Neural cell (in vitro differentiated cells): ENCODE measurements around the gene KCNT1. TPM values are rescaled to one million over a fixed set of nuclear protein-coding genes. Genes with fewer than 3 reads are reported as not detected.

Source experiments
- H2AFZ ChIP-seq: fragments of 200-600, 300-800 bp; sonication (generic), shearing (Covaris generic); 2 replicates; pipeline ENCODE4 v1.6.0; 2014; ENCODE audit warnings: low read depth, mild to moderate bottlenecking, antibody characterized with exemption, low read length, moderate library complexity
- H3F3A ChIP-seq: fragments of 200-600 bp; shearing (Covaris generic); 2 replicates; pipeline ENCODE4 v1.6.1; 2016; ENCODE audit warnings: mild to moderate bottlenecking, moderate library complexity, mixed read lengths, antibody characterized with exemption, low read length; ENCODE audit not compliant: insufficient read depth, poor library complexity, severe bottlenecking
- H3K27ac ChIP-seq: fragments of 200-600, 300-800 bp; sonication (generic), shearing (Covaris generic); 2 replicates; pipeline ENCODE4 v1.5.1; 2014; ENCODE audit warnings: mild to moderate bottlenecking, low read length, moderate library complexity
- H3K27me3 ChIP-seq: fragments of 300-800, 200-600 bp; sonication (generic), shearing (Covaris generic); 2 replicates; pipeline ENCODE4 v1.6.0; 2014; ENCODE audit warnings: mild to moderate bottlenecking, low read depth, low read length, moderate library complexity; ENCODE audit not compliant: insufficient read depth
- H3K36me3 ChIP-seq: fragments of 300-800, 200-600 bp; sonication (generic), shearing (Covaris generic); 2 replicates; pipeline ENCODE4 v1.5.1; 2014; ENCODE audit warnings: mild to moderate bottlenecking, antibody characterized with exemption, low read length, moderate library complexity; ENCODE audit not compliant: insufficient read depth
- H3K4me2 ChIP-seq: fragments of 300-800, 200-600 bp; sonication (generic), shearing (Covaris generic); 2 replicates; pipeline ENCODE4 v1.6.0; 2014; ENCODE audit warnings: mild to moderate bottlenecking, low read length
- H3K4me3 ChIP-seq: fragments of 300-800, 200-600 bp; sonication (generic), shearing (Covaris generic); 2 replicates; pipeline ENCODE4 v1.5.1; 2014; ENCODE audit warnings: mild to moderate bottlenecking, low read length, moderate library complexity
- H3K79me2 ChIP-seq: fragments of 200-600 bp; shearing (Covaris generic); replicated peaks from 2 replicates; pipeline ENCODE4 v1.6.0; 2014; ENCODE audit warnings: mild to moderate bottlenecking, low read length, moderate library complexity; ENCODE audit not compliant: insufficient read depth
- H3K9ac ChIP-seq: fragments of 300-800, 200-600 bp; sonication (generic), shearing (Covaris generic); 2 replicates; pipeline ENCODE4 v1.6.1; 2016; ENCODE audit warnings: mild to moderate bottlenecking, low read length, mixed read lengths
- H3K9me2 ChIP-seq: fragments of 200-600 bp; shearing (Covaris generic); 2 replicates; pipeline ENCODE4 v1.6.1; 2016; ENCODE audit warnings: mild to moderate bottlenecking, low read length, mixed read lengths; ENCODE audit not compliant: insufficient read depth
- H3K9me3 ChIP-seq: fragments of 200-600, 300-800 bp; sonication (generic), shearing (Covaris generic); 2 replicates; pipeline ENCODE4 v1.6.1; 2016; ENCODE audit warnings: mild to moderate bottlenecking, mixed run types, low read length, moderate library complexity, mixed read lengths
- H4K20me1 ChIP-seq: fragments of 200-600 bp; shearing (Covaris generic); 2 replicates; pipeline ENCODE4 v1.6.1; 2016; ENCODE audit warnings: mild to moderate bottlenecking, mixed run types; ENCODE audit not compliant: insufficient read depth
- EP300 ChIP-seq: fragments of 450-650 bp; conservative IDR thresholded peaks from 2 replicates; pipeline ENCODE4 v1.6.1; 2014; ENCODE audit warnings: antibody characterized with exemption, mild to moderate bottlenecking, moderate library complexity; ENCODE audit not compliant: poor library complexity, severe bottlenecking
- EZH2 ChIP-seq: fragments of 200-600, 300-800 bp; shearing (Covaris generic), sonication (generic); IDR thresholded peaks from 2 replicates; pipeline ENCODE4 v1.6.1; 2014; ENCODE audit warnings: antibody characterized with exemption, low read length, borderline replicate concordance, mild to moderate bottlenecking; ENCODE audit not compliant: insufficient read depth, poor library complexity, severe bottlenecking
- MXI1 ChIP-seq: fragments of 450-650 bp; conservative IDR thresholded peaks from 2 replicates; pipeline ENCODE4 v1.6.1; 2014; ENCODE audit warnings: antibody characterized with exemption, mild to moderate bottlenecking; ENCODE audit not compliant: poor library complexity, severe bottlenecking
- POLR2AphosphoS5 ChIP-seq: IDR thresholded peaks from 2 replicates; pipeline ENCODE4 v1.6.1; 2012
- RAD21 ChIP-seq: fragments of 450-650 bp; conservative IDR thresholded peaks from 2 replicates; pipeline ENCODE4 v1.6.1; 2014; ENCODE audit warnings: antibody characterized with exemption, mild to moderate bottlenecking, moderate library complexity
- SMC3 ChIP-seq: fragments of 450-650 bp; conservative IDR thresholded peaks from 2 replicates; pipeline ENCODE4 v1.6.1; 2014; ENCODE audit warnings: antibody characterized with exemption, mild to moderate bottlenecking, moderate library complexity; ENCODE audit not compliant: poor library complexity
- TAF1 ChIP-seq: IDR thresholded peaks from 2 replicates; pipeline ENCODE4 v1.6.1; 2012; ENCODE audit warnings: low read depth
- polyA plus RNA-seq: library from polyadenylated mRNA; depleted of rRNA; stranded (reverse); fragments of >200 nt; gene quantifications from 2 replicates; pipeline ENCODE4 v1.2.3, GENCODE V29; 2014
- TF ChIP-seq, protein P1 (sequence below): fragments of 450-650 bp; IDR thresholded peaks from 2 replicates; pipeline ENCODE4 v1.5.1; 2014; ENCODE audit warnings: antibody characterized with exemption, mild to moderate bottlenecking, moderate library complexity; ENCODE audit not compliant: poor library complexity, severe bottlenecking
- TF ChIP-seq, protein P2 (sequence below): IDR thresholded peaks from 2 replicates; pipeline ENCODE4 v1.6.1; 2012; ENCODE audit warnings: borderline replicate concordance

KCNT1 gene
- polyA plus RNA-seq, 1 donor from 2014 or later, result 0.67 TPM

DNA sequence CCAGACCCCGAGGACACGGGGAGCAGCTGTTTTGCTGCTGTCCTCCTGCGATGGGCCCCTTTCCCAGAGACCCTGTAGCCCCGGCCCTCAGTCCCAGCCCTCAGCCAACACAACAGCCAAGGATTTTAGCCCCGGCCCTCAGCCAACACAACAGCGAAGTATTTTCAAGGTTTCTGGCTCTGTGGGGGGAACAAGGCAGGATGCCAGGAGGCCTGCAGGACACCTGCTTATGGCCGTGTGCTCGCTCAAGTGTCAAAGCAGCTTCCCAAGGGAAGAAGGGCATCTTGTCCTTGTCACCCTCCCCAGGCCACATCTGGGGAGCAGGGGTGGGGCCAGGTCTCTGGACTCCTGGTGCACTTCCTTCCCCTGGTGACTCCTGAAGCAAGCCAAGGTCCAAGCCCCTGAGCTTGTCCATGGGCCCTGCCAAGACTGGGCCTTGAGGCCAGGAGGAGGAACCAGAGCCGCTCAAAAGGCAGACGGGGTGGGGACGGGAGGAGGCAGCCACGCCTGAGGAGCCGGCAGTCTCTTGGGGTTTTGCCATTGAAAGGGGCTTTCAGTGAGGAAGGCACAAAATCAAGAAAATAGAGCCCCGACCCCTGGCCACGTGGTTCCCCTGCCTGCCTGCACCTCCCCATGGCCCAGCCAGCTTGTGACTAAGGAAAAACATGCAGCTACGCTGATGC lies 10.8 kb downstream of the KCNT1 start:
- H3K9me3 ChIP-seq, result no peaks in the 10 kb centered on the region
- H3K9me2 ChIP-seq, result no peaks in the 10 kb centered on the region
- H3K4me3 ChIP-seq, result no peak overlapping the region
- H3K9ac ChIP-seq, result no peak overlapping the region
- H3K4me2 ChIP-seq, result no peak overlapping the region
- H2AFZ ChIP-seq, result no peak overlapping the region
- no peak for TF ChIP-seq POLR2AphosphoS5
- TF ChIP-seq MXI1, result no peak
- TF ChIP-seq EZH2, result no peak
- TF ChIP-seq, protein P1, sequence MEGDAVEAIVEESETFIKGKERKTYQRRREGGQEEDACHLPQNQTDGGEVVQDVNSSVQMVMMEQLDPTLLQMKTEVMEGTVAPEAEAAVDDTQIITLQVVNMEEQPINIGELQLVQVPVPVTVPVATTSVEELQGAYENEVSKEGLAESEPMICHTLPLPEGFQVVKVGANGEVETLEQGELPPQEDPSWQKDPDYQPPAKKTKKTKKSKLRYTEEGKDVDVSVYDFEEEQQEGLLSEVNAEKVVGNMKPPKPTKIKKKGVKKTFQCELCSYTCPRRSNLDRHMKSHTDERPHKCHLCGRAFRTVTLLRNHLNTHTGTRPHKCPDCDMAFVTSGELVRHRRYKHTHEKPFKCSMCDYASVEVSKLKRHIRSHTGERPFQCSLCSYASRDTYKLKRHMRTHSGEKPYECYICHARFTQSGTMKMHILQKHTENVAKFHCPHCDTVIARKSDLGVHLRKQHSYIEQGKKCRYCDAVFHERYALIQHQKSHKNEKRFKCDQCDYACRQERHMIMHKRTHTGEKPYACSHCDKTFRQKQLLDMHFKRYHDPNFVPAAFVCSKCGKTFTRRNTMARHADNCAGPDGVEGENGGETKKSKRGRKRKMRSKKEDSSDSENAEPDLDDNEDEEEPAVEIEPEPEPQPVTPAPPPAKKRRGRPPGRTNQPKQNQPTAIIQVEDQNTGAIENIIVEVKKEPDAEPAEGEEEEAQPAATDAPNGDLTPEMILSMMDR, result no peak
- no peak for TF ChIP-seq EP300
- no peak for TF ChIP-seq RAD21
- TF ChIP-seq TAF1, result no peak
- TF ChIP-seq, protein P2, sequence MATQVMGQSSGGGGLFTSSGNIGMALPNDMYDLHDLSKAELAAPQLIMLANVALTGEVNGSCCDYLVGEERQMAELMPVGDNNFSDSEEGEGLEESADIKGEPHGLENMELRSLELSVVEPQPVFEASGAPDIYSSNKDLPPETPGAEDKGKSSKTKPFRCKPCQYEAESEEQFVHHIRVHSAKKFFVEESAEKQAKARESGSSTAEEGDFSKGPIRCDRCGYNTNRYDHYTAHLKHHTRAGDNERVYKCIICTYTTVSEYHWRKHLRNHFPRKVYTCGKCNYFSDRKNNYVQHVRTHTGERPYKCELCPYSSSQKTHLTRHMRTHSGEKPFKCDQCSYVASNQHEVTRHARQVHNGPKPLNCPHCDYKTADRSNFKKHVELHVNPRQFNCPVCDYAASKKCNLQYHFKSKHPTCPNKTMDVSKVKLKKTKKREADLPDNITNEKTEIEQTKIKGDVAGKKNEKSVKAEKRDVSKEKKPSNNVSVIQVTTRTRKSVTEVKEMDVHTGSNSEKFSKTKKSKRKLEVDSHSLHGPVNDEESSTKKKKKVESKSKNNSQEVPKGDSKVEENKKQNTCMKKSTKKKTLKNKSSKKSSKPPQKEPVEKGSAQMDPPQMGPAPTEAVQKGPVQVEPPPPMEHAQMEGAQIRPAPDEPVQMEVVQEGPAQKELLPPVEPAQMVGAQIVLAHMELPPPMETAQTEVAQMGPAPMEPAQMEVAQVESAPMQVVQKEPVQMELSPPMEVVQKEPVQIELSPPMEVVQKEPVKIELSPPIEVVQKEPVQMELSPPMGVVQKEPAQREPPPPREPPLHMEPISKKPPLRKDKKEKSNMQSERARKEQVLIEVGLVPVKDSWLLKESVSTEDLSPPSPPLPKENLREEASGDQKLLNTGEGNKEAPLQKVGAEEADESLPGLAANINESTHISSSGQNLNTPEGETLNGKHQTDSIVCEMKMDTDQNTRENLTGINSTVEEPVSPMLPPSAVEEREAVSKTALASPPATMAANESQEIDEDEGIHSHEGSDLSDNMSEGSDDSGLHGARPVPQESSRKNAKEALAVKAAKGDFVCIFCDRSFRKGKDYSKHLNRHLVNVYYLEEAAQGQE, result no peak
- no peak for TF ChIP-seq SMC3
- no peaks in the 10 kb centered on the region for H3K36me3 ChIP-seq
- H3K27ac ChIP-seq, result no peak overlapping the region
- H3K27me3 ChIP-seq, result peaks cover 53% of the 10 kb centered on the region
- no peaks in the 10 kb centered on the region for H4K20me1 ChIP-seq
- no peaks in the 10 kb centered on the region for H3K79me2 ChIP-seq
- no peaks in the 10 kb centered on the region for H3F3A ChIP-seq

DNA sequence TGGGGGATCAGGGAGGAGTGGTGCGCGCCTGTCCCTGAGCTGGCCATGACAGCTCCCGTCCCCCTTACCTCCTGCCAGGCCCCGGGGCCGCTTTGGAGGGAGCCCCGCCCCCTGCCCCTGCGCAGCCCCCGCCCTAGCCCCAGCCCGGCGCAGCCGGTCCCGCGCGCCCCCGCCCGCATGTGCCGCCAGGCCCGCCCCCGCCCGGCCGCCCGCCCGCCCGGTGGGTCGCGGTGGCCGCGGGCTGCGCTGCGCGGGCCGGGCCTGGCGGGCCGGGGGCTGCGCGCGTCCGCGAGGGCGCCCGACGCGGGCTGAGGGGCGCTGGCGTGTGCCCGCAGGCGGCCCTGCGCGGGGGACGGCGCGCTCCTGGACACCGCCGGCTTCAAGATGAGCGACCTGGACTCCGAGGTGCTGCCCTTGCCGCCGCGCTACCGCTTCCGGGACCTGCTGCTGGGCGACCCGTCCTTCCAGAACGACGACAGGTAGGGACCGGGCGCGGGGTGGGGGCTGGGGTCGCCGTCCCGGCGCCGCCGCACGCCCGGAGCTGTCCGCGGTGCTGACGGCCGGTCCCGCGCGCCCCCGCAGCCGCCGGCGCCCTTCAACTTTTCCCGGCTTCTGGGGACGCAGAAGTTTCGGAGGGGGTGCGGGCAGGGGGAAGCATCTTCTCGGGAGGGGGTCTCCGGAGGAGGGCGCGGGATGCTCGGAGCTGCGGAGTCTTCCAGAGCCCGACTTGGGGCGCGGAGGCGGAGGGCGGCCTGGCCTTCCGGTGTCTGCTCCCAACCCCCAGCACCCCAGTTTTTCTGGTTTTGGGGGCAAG lies 12.5 kb downstream of the KCNT1 start:
- peak overlapping the region; percentile 51 for H3K4me3 ChIP-seq
- H3K27ac ChIP-seq, result no peak overlapping the region
- no peak overlapping the region for H3K9ac ChIP-seq

More for the DNA sequence above, 12.5 kb downstream of the KCNT1 start:
- Histone ChIP-seq H3K4me2 (no peak overlapping the region), H3K36me3 (no peaks in the 10 kb centered on the region), H3K27me3 (peaks cover 54% of the 10 kb centered on the region), H2AFZ (no peak overlapping the region), H3K79me2 (no peaks in the 10 kb centered on the region), H3K9me3 (no peaks in the 10 kb centered on the region), H3K9me2 (no peaks in the 10 kb centered on the region), H4K20me1 (no peaks in the 10 kb centered on the region), H3F3A (no peaks in the 10 kb centered on the region)
- no peak for TF ChIP-seq EZH2
- TF ChIP-seq, protein P2, result peak; percentile 27
